Stimulated activated naive CD4-positive, alpha-beta T cell (primary cell): ENCODE results near the gene PRELP.

Source experiments
- DNase-seq, 6 experiments: peaks; one replicate each; lab custom pipeline; 2025; lab: John Stamatoyannopoulos, UW

PRELP gene

GRCh38 chr1:203524152-203524551, 48.5 kb downstream of the PRELP start:
- DNase-seq = no peak

GRCh38 chr1:203524824-203525223, 49.2 kb downstream of the PRELP start:
- DNase-seq = no peak

GRCh38 chr1:203525685-203526084, 50.1 kb downstream of the PRELP start:
- DNase-seq = no peak

- DNase-seq = no peak
Observed at GRCh38 chr1:203526130-203526529, 50.5 kb downstream of the PRELP start.

- no peak for DNase-seq
Observed at GRCh38 chr1:203526572-203526971, 51.0 kb downstream of the PRELP start.

GRCh38 chr1:203527013-203527412, 51.4 kb downstream of the PRELP start:
- no peak for DNase-seq

- DNase-seq = no peak
Observed at GRCh38 chr1:203528063-203528462, 52.5 kb downstream of the PRELP start.

- DNase-seq = no peak
Observed at GRCh38 chr1:203528976-203529835, 53.6 kb downstream of the PRELP start.

GRCh38 chr1:203531063-203531462, 55.5 kb downstream of the PRELP start:
- no peak for DNase-seq

- no peak for DNase-seq
Observed at GRCh38 chr1:203534012-203534411, 58.4 kb downstream of the PRELP start.

- DNase-seq = no peak
Observed at GRCh38 chr1:203534526-203534925, 58.9 kb downstream of the PRELP start.

- DNase-seq = no peak
Observed at GRCh38 chr1:203536575-203536974, 61.0 kb downstream of the PRELP start.

GRCh38 chr1:203536980-203537455, 61.4 kb downstream of the PRELP start:
- DNase-seq = no peak

GRCh38 chr1:203537806-203538464, 62.3 kb downstream of the PRELP start:
- no peak for DNase-seq

GRCh38 chr1:203538726-203539125, 63.1 kb downstream of the PRELP start:
- DNase-seq = no peak

GRCh38 chr1:203539831-203540546, 64.4 kb downstream of the PRELP start:
- no peak for DNase-seq
